Loucy (cell line): Measurements from ENCODE around the gene GPR39.

ENCODE experiments used
- EZH2phosphoT487 ChIP-seq: fragments of 200-600 bp; IDR thresholded peaks from 2 replicates; pipeline ENCODE4 v1.6.1; 2018; ENCODE audit warnings: antibody characterized with exemption, mild to moderate bottlenecking, moderate library complexity, borderline replicate concordance
- TF ChIP-seq, protein P1 (sequence below): fragments of 200-600 bp; sonication (generic); conservative IDR thresholded peaks from 2 replicates; pipeline ENCODE4 v1.5.1; 2014; ENCODE audit warnings: mild to moderate bottlenecking, antibody characterized with exemption, low read length

DNA sequence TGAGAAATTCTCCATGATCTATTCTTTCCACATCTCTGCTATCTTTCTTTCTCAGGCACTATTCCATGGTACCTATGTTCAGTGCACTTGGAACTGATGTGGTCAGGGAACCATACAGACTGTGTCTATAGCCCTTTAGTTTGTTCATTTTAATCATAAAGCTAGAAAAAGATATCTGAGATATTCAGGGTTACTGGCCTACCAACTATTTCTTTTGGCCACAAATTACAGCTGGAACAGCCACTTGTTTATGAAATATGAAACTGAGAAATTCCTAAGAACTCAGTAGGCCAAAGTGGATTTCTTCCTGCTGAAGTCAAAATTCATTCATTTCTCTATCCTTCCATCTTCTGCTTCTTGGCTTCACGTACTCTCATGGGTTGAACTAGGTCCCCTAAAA is 276.2 kb downstream of the GPR39 start:
- TF ChIP-seq, protein P1, sequence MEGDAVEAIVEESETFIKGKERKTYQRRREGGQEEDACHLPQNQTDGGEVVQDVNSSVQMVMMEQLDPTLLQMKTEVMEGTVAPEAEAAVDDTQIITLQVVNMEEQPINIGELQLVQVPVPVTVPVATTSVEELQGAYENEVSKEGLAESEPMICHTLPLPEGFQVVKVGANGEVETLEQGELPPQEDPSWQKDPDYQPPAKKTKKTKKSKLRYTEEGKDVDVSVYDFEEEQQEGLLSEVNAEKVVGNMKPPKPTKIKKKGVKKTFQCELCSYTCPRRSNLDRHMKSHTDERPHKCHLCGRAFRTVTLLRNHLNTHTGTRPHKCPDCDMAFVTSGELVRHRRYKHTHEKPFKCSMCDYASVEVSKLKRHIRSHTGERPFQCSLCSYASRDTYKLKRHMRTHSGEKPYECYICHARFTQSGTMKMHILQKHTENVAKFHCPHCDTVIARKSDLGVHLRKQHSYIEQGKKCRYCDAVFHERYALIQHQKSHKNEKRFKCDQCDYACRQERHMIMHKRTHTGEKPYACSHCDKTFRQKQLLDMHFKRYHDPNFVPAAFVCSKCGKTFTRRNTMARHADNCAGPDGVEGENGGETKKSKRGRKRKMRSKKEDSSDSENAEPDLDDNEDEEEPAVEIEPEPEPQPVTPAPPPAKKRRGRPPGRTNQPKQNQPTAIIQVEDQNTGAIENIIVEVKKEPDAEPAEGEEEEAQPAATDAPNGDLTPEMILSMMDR = no peak
- TF ChIP-seq EZH2phosphoT487 = no peak
